WTC11 (cell line): Measurements from ENCODE around the gene STK32C.

Experiments
- CBFB ChIP-seq: sonication (generic); formaldehyde crosslinking; IDR thresholded peaks from 2 replicates; pipeline ENCODE4 v1.8.1; 2022; ENCODE audit warnings: mild to moderate bottlenecking, low read depth, missing genetic modification reagents
- CREM ChIP-seq: sonication (generic); formaldehyde crosslinking; IDR thresholded peaks from 2 replicates; pipeline ENCODE4 v1.8.1; 2022; ENCODE audit warnings: mild to moderate bottlenecking, missing genetic modification reagents, moderate library complexity
- ESRRA ChIP-seq: sonication (generic); formaldehyde crosslinking; IDR thresholded peaks from 2 replicates; pipeline ENCODE4 v1.8.1; 2022; ENCODE audit warnings: mild to moderate bottlenecking, missing genetic modification reagents, borderline replicate concordance
- IRF2 ChIP-seq: sonication (generic); formaldehyde crosslinking; IDR thresholded peaks from 2 replicates; pipeline ENCODE4 v1.8.0; 2022; ENCODE audit warnings: low read depth, missing genetic modification reagents, borderline replicate concordance
- ZNF232 ChIP-seq: sonication (generic); formaldehyde crosslinking; IDR thresholded peaks from 2 replicates; pipeline ENCODE4 v1.8.0; 2022; ENCODE audit warnings: mild to moderate bottlenecking, missing genetic modification reagents
- ZNF263 ChIP-seq: sonication (generic); formaldehyde crosslinking; IDR thresholded peaks from 2 replicates; pipeline ENCODE4 v1.8.1; 2022; ENCODE audit warnings: low read depth, mild to moderate bottlenecking, moderate library complexity, missing genetic modification reagents
- TF ChIP-seq, protein P1 (sequence below): fragments of 200-600 bp; IDR thresholded peaks from 2 replicates; pipeline ENCODE4 v1.8.0; 2022; ENCODE audit warnings: antibody characterized with exemption
- TF ChIP-seq, protein P2 (sequence below): sonication (generic); formaldehyde crosslinking; IDR thresholded peaks from 2 replicates; pipeline ENCODE4 v1.8.0; 2022; ENCODE audit warnings: missing genetic modification reagents
- TF ChIP-seq, protein P3 (sequence below): sonication (generic); formaldehyde crosslinking; IDR thresholded peaks from 2 replicates; pipeline ENCODE4 v1.8.1; 2023; ENCODE audit warnings: mild to moderate bottlenecking, missing genetic modification reagents
- TF ChIP-seq, protein P4 (sequence below): sonication (generic); formaldehyde crosslinking; IDR thresholded peaks from 2 replicates; pipeline ENCODE4 v1.8.1; 2022; ENCODE audit warnings: low read depth, mild to moderate bottlenecking, moderate library complexity, missing genetic modification reagents, borderline replicate concordance
- TF ChIP-seq, protein P5 (sequence below): sonication (generic); formaldehyde crosslinking; IDR thresholded peaks from 2 replicates; pipeline ENCODE4 v1.8.0; 2022; ENCODE audit warnings: mild to moderate bottlenecking, missing genetic modification reagents

DNA sequence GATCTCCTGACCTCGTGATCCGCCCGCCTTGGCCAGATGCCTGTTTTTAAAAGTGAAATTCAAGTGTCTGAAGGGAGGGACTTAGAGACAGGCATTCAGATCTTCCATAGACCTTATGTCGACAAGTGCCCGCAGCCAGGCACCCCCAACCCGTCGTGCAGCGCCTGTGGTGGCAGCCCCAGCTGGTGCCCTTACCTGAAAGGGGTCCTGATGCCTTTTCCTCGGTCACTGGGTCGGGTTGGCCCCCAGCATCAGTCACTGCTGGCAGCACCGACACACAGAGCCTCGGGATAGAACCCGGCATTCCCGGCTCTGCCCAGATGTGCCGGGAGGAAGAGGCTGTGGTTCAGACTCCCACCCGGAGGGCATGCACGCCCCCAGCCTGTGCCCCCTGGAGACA is 47.5 kb upstream of the STK32C start:
- TF ChIP-seq, protein P1, sequence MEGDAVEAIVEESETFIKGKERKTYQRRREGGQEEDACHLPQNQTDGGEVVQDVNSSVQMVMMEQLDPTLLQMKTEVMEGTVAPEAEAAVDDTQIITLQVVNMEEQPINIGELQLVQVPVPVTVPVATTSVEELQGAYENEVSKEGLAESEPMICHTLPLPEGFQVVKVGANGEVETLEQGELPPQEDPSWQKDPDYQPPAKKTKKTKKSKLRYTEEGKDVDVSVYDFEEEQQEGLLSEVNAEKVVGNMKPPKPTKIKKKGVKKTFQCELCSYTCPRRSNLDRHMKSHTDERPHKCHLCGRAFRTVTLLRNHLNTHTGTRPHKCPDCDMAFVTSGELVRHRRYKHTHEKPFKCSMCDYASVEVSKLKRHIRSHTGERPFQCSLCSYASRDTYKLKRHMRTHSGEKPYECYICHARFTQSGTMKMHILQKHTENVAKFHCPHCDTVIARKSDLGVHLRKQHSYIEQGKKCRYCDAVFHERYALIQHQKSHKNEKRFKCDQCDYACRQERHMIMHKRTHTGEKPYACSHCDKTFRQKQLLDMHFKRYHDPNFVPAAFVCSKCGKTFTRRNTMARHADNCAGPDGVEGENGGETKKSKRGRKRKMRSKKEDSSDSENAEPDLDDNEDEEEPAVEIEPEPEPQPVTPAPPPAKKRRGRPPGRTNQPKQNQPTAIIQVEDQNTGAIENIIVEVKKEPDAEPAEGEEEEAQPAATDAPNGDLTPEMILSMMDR, result no peak
- TF ChIP-seq, protein P2, sequence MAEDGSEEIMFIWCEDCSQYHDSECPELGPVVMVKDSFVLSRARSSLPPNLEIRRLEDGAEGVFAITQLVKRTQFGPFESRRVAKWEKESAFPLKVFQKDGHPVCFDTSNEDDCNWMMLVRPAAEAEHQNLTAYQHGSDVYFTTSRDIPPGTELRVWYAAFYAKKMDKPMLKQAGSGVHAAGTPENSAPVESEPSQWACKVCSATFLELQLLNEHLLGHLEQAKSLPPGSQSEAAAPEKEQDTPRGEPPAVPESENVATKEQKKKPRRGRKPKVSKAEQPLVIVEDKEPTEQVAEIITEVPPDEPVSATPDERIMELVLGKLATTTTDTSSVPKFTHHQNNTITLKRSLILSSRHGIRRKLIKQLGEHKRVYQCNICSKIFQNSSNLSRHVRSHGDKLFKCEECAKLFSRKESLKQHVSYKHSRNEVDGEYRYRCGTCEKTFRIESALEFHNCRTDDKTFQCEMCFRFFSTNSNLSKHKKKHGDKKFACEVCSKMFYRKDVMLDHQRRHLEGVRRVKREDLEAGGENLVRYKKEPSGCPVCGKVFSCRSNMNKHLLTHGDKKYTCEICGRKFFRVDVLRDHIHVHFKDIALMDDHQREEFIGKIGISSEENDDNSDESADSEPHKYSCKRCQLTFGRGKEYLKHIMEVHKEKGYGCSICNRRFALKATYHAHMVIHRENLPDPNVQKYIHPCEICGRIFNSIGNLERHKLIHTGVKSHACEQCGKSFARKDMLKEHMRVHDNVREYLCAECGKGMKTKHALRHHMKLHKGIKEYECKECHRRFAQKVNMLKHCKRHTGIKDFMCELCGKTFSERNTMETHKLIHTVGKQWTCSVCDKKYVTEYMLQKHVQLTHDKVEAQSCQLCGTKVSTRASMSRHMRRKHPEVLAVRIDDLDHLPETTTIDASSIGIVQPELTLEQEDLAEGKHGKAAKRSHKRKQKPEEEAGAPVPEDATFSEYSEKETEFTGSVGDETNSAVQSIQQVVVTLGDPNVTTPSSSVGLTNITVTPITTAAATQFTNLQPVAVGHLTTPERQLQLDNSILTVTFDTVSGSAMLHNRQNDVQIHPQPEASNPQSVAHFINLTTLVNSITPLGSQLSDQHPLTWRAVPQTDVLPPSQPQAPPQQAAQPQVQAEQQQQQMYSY (CRISPR knock-in tag), result no peak
- TF ChIP-seq IRF2 (CRISPR knock-in tag), result no peak
- no peak for TF ChIP-seq ZNF263 (CRISPR knock-in tag)
- no peak for TF ChIP-seq CREM (CRISPR knock-in tag)
- TF ChIP-seq, protein P3, sequence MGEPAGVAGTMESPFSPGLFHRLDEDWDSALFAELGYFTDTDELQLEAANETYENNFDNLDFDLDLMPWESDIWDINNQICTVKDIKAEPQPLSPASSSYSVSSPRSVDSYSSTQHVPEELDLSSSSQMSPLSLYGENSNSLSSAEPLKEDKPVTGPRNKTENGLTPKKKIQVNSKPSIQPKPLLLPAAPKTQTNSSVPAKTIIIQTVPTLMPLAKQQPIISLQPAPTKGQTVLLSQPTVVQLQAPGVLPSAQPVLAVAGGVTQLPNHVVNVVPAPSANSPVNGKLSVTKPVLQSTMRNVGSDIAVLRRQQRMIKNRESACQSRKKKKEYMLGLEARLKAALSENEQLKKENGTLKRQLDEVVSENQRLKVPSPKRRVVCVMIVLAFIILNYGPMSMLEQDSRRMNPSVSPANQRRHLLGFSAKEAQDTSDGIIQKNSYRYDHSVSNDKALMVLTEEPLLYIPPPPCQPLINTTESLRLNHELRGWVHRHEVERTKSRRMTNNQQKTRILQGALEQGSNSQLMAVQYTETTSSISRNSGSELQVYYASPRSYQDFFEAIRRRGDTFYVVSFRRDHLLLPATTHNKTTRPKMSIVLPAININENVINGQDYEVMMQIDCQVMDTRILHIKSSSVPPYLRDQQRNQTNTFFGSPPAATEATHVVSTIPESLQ (CRISPR knock-in tag), result no peak
- TF ChIP-seq, protein P4, sequence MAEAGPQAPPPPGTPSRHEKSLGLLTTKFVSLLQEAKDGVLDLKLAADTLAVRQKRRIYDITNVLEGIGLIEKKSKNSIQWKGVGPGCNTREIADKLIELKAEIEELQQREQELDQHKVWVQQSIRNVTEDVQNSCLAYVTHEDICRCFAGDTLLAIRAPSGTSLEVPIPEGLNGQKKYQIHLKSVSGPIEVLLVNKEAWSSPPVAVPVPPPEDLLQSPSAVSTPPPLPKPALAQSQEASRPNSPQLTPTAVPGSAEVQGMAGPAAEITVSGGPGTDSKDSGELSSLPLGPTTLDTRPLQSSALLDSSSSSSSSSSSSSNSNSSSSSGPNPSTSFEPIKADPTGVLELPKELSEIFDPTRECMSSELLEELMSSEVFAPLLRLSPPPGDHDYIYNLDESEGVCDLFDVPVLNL, result no peak
- TF ChIP-seq ZNF232 (CRISPR knock-in tag), result no peak
- TF ChIP-seq CBFB (CRISPR knock-in tag), result no peak
- no peak for TF ChIP-seq ESRRA
- TF ChIP-seq, protein P5, sequence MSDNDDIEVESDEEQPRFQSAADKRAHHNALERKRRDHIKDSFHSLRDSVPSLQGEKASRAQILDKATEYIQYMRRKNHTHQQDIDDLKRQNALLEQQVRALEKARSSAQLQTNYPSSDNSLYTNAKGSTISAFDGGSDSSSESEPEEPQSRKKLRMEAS (CRISPR knock-in tag), result no peak
